Stimulated activated effector memory CD8-positive, alpha-beta T cell treated with anti-CD3 and anti-CD28 coated beads, Interleukin-12 subunit alpha, Interleukin-12 subunit beta, amount 100 ng/mL, for 72 hours (primary cell): ENCODE measurements around the gene LONP2.
"Not testable (repeated sequence)": the region's sequence is repeated elsewhere in the genome, so short reads cannot be mapped to it uniquely, and the experiment has no call there.

ENCODE experiments used
- ATAC-seq: fragments of 150-1000 bp; cut with Tn5 transposase; 2 replicates; pipeline ENCODE4 v1.10.0; 2021
- DNase-seq, 2 donors: peaks; one replicate each; pipeline ENCODE4 v3.0.0; 2021 to 2022; ENCODE audit warnings: low spot score in 2 of 2
- H3K27ac Mint-ChIP-seq: one replicate; pipeline ENCODE4 v1.8.0; 2022; ENCODE audit warnings: mild to moderate bottlenecking, mixed read lengths
- H3K36me3 Mint-ChIP-seq: one replicate; pipeline ENCODE4 v1.8.0; 2022; ENCODE audit warnings: mild to moderate bottlenecking, mixed read lengths
- H3K4me1 Mint-ChIP-seq: one replicate; pipeline ENCODE4 v1.8.0; 2022; ENCODE audit warnings: mixed read lengths
- H3K4me3 Mint-ChIP-seq: one replicate; pipeline ENCODE4 v1.8.0; 2022; ENCODE audit warnings: mild to moderate bottlenecking, mixed read lengths
- H3K9me3 Mint-ChIP-seq: one replicate; pipeline ENCODE4 v1.8.0; 2022; ENCODE audit warnings: mixed read lengths

Gene LONP2

DNA sequence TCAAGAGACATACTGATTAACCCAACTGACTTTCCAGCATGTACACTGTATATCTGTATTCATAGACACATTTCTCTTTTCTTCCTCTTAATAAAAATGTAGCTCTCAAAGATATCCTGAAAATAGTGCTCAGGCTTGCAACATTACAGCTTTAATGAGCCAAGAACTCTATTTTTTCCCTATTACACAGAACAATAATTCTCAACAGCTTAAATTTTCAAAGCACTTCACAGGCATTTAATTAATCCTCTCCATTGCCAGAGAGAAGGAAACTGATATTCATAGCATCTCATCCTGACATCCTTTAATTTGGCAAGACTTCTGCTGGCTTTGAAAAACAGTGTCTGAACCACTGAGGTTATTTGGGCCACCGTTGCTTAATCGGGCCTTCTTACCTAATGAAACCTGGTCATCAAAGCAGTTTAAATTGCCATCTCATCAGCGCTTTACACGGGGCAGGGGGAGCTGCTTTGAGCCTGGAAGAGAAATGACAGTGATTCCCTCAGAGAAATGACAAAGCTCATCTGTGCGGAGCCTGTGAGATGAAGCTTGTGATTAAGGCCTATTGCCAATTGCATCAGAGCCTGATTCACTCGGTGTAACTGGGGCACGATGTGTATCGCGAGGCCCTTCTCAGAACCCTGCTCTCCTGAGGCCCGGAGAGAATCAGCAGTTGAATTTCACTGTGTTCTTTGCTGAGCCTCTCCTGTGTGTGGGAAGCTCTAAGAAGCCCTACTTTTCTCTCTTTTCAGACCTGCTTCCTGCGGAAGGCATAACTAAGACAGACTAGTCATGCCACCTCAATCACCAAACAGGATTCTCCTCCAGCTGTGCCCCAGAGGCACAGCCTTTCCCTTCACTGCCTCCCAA lies 149.6 kb downstream of the LONP2 start:
- ATAC-seq = peak; percentile 96
- peak overlapping the region; percentile 90 for H3K27ac Mint-ChIP-seq
- peaks cover 8% of the 10 kb centered on the region for H3K4me1 Mint-ChIP-seq

GRCh38 chr16:48394355-48394703 lies 150.2 kb downstream of the LONP2 start:
- DNase-seq (no peak), ATAC-seq (peak; percentile 31)
- Mint-ChIP-seq H3K36me3 (no peaks in the 10 kb centered on the region), H3K4me1 (peaks cover 8% of the 10 kb centered on the region), H3K27ac (peak overlapping the region; percentile 90), H3K4me3 (peak overlapping the region; percentile 31), H3K9me3 (no peaks in the 10 kb centered on the region)

More for the DNA sequence above, 149.6 kb downstream of the LONP2 start:
- H3K4me3 Mint-ChIP-seq = peak overlapping the region; percentile 31
- no peaks in the 10 kb centered on the region for H3K9me3 Mint-ChIP-seq
- DNase-seq = no peak
- no peaks in the 10 kb centered on the region for H3K36me3 Mint-ChIP-seq

DNA sequence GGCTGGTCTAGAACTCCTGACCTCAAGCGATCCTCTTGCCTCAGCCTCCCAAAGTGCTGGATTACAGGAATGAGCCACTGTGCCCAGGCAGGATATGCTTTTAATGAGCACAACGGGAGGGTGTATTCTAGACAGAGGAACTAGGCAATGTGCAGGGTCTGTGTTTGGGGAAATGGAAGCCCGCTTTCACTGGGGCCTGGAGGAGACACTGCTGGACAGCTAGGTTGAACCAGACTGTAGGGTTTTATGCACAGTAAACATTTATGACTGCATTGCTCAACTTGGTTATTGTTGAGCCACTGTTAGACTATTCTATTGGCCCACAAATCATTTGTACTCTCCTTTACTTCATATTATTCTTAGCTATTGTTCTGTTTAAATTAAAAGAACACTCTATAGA lies 151.3 kb downstream of the LONP2 start:
- H3K4me3 Mint-ChIP-seq = no peak overlapping the region
- ATAC-seq = no peak
- H3K9me3 Mint-ChIP-seq = no peaks in the 10 kb centered on the region
- no peak for DNase-seq
- no peaks in the 10 kb centered on the region for H3K36me3 Mint-ChIP-seq
- H3K4me1 Mint-ChIP-seq = peaks cover 8% of the 10 kb centered on the region
- H3K27ac Mint-ChIP-seq = no peak overlapping the region

- not testable (repeated sequence) for H3K27ac Mint-ChIP-seq, H3K4me3 Mint-ChIP-seq, DNase-seq, H3K9me3 Mint-ChIP-seq, ATAC-seq, H3K36me3 Mint-ChIP-seq, H3K4me1 Mint-ChIP-seq
Measured at GRCh38 chr16:48402547-48402946, 158.4 kb downstream of the LONP2 start.

DNA sequence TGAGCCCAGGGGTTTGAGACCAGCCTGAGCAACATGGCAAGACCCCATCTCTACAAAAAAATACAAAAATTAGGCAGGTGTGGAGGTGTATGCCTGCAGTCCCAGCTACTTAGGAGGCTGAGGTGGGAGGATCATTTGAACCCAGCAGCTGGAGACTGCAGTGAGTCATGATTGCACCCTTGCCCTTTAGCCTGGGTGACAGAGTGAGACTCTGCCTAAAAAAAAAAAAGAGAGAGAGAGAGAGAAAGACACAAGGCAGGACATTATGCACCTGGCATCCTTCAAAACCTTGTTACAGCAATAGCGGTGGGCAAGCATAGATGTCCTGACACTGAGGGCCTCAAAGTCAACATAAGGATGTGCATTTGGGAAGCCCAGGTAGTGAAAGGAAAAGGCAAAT lies 161.1 kb downstream of the LONP2 start:
- Mint-ChIP-seq H3K4me3 (no peak overlapping the region), H3K36me3 (no peaks in the 10 kb centered on the region), H3K9me3 (no peaks in the 10 kb centered on the region), H3K27ac (no peak overlapping the region), H3K4me1 (no peaks in the 10 kb centered on the region)
- ATAC-seq (no peak), DNase-seq (no peak)

DNA sequence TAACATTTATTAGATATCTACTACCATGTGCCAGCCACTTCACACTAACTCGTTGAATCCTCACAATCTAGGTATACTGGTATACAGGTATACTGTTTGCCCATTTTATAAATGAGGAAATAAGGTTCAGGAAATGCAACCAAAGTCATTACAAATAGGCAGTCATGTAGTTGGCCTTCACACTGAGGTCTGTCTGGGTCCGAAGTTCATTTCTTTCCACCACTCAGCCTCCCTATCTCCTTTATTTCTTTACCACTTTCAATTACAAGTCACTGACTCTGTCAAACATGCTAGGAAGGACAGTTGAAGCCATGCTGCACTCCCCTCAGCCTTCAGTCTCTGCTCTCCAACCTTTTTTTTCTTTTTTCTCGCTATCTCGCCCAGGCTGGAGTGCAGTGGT lies 161.8 kb downstream of the LONP2 start:
- DNase-seq (no peak), ATAC-seq (no peak)
- Mint-ChIP-seq H3K27ac (no peak overlapping the region), H3K36me3 (no peaks in the 10 kb centered on the region), H3K4me3 (no peak overlapping the region), H3K9me3 (no peaks in the 10 kb centered on the region), H3K4me1 (no peaks in the 10 kb centered on the region)
